ENCODE results near the gene HARS1.

Gene HARS1

GRCh38 chr5:140677947-140678346 is 13.2 kb downstream of the HARS1 start:
- peaks cover 39% of the 10 kb centered on the region for H3K36me3 ChIP-seq (ENCODE audit: control insufficient read depth, insufficient read depth, low read length)
- no peak for DNase-seq (ENCODE audit: extremely low read depth, insufficient read length)

GRCh38 chr5:140674629-140675028 is 16.5 kb downstream of the HARS1 start:
- Histone ChIP-seq H3K4me3 (replicated peaks; ENCODE audit: low read depth, low read length) (no peak overlapping the region), H3K27me3 (replicated peaks; ENCODE audit: control insufficient read depth, insufficient read depth, low read length) (no peaks in the 10 kb centered on the region), H3K36me3 (ENCODE audit: control insufficient read depth, insufficient read depth, low read length) (peaks cover 41% of the 10 kb centered on the region)
- TF ChIP-seq CTCF (IDR thresholded peaks at IDR 0.05; ENCODE audit: insufficient read depth, low read length, poor library complexity, severe bottlenecking), result no peak
- DNase-seq (ENCODE audit: extremely low read depth, insufficient read length), result no peak

More at GRCh38 chr5:140677947-140678346, 13.2 kb downstream of the HARS1 start:
- no peak for TF ChIP-seq CTCF (IDR thresholded peaks at IDR 0.05; ENCODE audit: insufficient read depth, low read length, poor library complexity, severe bottlenecking)
- H3K27me3 ChIP-seq (replicated peaks; ENCODE audit: control insufficient read depth, insufficient read depth, low read length), result no peaks in the 10 kb centered on the region
- H3K4me3 ChIP-seq (replicated peaks; ENCODE audit: low read depth, low read length), result no peak overlapping the region

DNA sequence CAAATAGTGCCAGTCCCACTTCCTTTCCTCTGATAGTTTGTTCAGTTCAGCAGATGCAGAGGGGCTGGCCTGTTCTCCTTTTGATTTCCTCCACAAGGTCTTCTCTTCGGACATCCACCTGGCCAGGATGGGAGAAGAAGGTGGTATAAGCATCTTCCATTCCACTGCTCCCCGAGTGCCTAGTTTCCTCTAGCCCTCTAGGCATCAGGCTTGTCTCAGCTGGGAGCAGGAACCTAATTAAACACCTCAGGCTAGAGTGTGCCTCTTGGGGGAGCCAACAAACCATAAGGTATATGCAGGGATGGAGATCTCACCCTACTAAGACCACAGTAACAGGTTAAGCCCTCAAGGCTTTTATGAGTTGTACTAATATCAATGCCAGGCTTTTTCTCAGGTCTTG is 17.0 kb downstream of the HARS1 start:
- no peak for DNase-seq (ENCODE audit: extremely low read depth, insufficient read length)
- TF ChIP-seq CTCF (IDR thresholded peaks at IDR 0.05; ENCODE audit: insufficient read depth, low read length, poor library complexity, severe bottlenecking), result no peak
- no peaks in the 10 kb centered on the region for H3K27me3 ChIP-seq (replicated peaks; ENCODE audit: control insufficient read depth, insufficient read depth, low read length)
- no peak overlapping the region for H3K4me3 ChIP-seq (replicated peaks; ENCODE audit: low read depth, low read length)
- H3K36me3 ChIP-seq (ENCODE audit: control insufficient read depth, insufficient read depth, low read length), result peaks cover 44% of the 10 kb centered on the region

- no peaks in the 10 kb centered on the region for H3K27me3 ChIP-seq (replicated peaks; ENCODE audit: control insufficient read depth, insufficient read depth, low read length)
- TF ChIP-seq CTCF (IDR thresholded peaks at IDR 0.05; ENCODE audit: insufficient read depth, low read length, poor library complexity, severe bottlenecking), result no peak
- H3K36me3 ChIP-seq (ENCODE audit: control insufficient read depth, insufficient read depth, low read length), result peaks cover 47% of the 10 kb centered on the region
- DNase-seq (ENCODE audit: extremely low read depth, insufficient read length), result peak; percentile 19
- H3K4me3 ChIP-seq (replicated peaks; ENCODE audit: low read depth, low read length), result no peak within 1 kb of the TSS
Observed at GRCh38 chr5:140673187-140673976, 17.8 kb downstream of the HARS1 start, which contains the start of gene DND1. Gene DND1 (minus strand): TSS chr5:140673576. CDS start chr5:140673542, 34 bp downstream.

GRCh38 chr5:140672455-140673186 is 18.5 kb downstream of the HARS1 start:
- no peak for TF ChIP-seq CTCF (IDR thresholded peaks at IDR 0.05; ENCODE audit: insufficient read depth, low read length, poor library complexity, severe bottlenecking)
- Histone ChIP-seq H3K36me3 (ENCODE audit: control insufficient read depth, insufficient read depth, low read length) (peaks cover 51% of the 10 kb centered on the region), H3K27me3 (replicated peaks; ENCODE audit: control insufficient read depth, insufficient read depth, low read length) (no peaks in the 10 kb centered on the region), H3K4me3 (replicated peaks; ENCODE audit: low read depth, low read length) (no peak overlapping the region)
- DNase-seq (ENCODE audit: extremely low read depth, insufficient read length), result peak; percentile 26

Data from GM06990 (cell line).